A172 (cell line): Measurements from ENCODE around the gene NDUFA6. TPM values are rescaled to one million over a fixed set of nuclear protein-coding genes. Genes with fewer than 3 reads are reported as not detected.
"Not testable (repeated sequence)": the region's sequence is repeated elsewhere in the genome, so short reads cannot be mapped to it uniquely, and the experiment has no call there.

Experiments used
- DNase-seq: peaks from one replicate; pipeline ENCODE4 v3.0.0-alpha.2; 2015; ENCODE audit warnings: low spot score
- total RNA-seq: library from RNA; depleted of rRNA; stranded (reverse); fragments of >200 nt; shearing (Covaris generic); gene quantifications from 2 replicates; pipeline ENCODE4 v1.2.3, GENCODE V29; 2014

NDUFA6 gene
- total RNA-seq, 1 experiment from 2014 or later: 80.7 TPM

DNA sequence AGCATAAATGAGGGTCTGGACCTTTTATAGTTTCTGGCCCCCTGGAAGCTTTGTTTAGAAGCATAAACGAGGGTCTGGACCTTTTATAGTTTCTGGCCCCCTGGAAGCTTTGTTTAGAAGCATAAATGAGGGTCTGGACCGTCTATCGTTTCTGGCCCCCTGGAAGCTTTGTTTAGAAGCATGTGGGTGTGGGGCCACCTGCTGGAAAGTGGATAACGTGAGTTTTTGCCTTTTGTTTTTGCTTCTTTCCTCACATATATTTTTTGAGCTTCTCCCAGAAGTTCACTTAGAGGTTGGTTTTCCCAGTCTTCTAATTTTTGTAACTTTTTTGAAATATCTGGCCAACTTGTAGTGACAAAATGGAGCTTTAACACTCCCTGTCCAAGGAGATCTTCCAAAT lies 22.2 kb upstream of the NDUFA6 start:
- not testable (repeated sequence) for DNase-seq

DNA sequence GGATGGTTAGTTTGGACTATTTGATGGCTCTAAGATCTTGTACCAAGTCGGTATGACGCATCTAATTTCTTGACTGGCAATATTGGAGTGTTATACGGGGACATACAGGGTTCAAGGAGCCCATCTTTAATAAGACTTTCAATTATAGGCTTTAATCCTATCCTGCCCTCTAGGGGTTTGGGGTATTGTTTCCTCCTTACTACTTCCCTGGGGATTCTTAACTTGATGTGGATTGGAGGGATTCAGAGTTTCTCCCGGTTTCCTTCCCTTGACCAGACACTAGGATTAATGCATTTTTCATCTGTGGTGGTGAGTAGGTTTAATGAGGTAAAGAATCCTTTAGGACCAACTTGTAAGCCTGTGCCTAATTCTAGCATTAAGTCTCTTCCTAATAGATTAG lies 21.2 kb upstream of the NDUFA6 start:
- no peak for DNase-seq

DNA sequence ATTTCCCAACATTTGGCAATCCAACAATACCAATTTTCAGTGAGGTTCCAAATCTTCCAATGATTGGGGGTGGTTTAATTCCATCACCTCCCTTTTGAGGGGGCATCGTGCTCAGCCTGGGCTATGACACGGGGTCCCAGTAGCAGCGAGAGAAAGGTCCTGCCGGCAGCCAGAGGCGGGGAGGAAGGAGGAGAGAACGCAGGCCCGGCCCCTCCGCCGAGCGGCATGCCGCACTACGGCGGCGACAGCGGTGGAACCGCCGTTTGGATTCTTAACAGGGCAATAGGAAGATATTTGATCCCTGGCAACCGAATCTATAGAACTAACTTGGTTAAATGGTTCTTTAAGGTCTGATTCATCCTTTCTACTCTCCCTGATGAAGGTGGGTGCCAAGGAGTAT lies 18.3 kb upstream of the NDUFA6 start:
- no peak for DNase-seq

DNA sequence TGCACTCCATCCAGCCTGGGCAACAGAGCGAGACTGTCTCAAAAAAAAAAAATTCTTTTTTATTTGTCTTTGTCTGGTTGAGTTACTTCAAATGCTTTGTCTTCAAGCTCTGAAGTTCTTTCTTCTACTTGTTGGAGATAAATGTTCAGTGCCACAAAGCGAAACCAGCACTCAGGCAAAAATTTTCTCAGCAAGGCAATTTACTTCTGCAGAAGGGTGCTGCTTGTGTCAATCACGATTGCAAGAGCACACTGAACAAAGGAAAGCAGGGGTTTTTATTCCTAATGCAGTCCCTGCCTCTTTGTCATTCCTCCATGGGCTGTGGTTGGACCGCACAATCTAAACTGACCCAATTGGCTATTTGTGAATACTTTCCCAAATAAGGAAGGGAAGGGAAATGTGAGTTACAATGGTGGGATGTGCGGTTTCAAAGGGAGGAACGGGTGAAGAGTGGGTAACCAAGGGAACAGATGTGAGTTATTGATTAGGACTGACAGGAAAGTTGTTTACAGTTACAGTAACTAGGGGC lies 13.8 kb upstream of the NDUFA6 start:
- not testable (repeated sequence) for DNase-seq

DNA sequence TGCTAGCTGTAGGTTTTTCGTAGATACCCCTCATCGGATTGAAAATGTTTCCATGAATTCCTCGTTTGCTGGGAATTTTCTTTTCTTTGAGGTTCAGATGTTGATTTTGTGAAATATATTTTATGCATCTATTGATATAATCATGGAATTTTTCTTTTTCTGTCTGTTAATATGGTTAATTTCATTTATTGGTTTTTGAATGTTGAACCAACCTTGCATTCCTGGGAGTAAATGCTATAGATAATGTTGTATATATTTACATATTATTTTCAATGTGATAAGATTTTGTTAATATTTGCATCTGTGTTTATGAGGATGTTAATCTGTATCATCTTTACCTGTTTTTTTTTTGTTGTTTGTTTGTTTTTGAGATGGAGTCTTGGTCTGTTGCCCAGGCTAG lies 10.6 kb upstream of the NDUFA6 start:
- DNase-seq: no peak

DNA sequence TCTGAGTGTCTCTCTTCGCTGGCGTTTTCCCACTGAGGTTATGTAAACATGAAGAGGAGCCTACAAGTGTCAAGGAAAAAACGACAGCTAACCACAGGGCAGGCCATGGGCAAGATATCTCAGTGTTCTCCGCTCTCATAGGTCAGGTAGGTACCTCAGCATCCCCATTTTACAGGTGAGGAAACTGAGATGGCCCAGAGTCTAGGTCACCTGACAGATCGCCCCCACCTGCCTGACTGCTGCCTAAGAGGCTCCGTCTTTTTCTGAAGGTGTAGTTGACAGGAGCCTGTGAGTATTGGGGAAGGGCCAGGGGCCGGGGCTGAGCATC lies 847 bp upstream of the NDUFA6 start:
- no peak for DNase-seq

DNA sequence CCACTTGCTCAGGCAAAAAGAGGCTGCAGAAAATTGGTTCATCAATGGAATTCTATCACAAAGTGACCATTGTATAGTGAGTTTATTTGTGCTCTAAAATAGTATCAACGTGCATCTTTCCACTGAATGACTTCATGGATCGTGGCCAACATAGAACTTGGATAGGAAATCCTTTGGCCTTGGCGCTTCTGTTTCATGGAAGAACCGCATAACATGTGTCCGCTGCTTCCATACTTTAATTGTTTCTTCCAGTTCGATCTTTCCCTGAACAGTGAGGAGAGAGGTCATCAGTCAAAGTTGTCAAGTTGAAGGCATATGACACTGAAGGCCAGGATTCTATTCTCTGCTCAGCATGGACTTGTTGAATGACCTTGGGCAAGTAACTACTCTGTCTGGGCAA lies 4.5 kb downstream of the NDUFA6 start:
- DNase-seq: no peak

DNA sequence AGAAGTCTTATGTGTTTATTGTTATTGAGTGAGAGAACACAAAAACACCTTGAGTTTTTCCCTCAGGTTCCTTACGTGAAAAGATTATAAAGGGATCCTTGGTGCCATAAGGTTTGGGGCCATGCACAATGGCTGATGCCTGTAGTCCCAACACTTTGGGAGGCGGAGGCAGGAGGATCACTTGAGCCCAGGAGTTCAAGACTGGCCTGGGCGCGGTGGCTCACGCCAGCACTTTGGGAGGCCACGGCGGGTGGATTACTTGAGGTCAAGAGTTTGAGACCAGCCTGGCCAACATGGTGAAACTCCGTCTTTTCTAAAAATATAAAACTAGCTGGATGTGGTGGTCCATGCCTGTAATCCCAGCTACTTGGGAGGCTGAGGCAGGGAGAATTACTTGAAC lies 5.7 kb downstream of the NDUFA6 start:
- no peak for DNase-seq

DNA sequence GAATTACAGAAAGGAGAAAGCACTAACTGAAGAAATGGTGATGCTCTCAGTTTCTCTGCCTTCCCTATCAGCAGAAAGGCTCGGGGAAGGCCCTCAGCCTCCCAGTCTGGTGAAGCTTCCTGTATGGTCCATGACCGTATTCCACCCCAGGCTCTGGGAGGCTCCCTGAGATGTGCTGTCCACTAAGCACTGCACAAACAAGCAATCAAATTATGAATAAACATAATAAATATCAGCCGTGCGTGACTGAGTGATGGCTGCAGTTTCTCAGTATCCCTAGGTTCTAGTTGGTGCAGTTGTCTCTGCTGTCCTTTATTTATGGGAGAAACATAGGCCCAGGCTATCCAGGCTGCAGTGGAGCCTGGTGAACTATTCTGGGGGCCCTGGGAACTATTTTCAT lies 7.5 kb downstream of the NDUFA6 start:
- DNase-seq: no peak

DNA sequence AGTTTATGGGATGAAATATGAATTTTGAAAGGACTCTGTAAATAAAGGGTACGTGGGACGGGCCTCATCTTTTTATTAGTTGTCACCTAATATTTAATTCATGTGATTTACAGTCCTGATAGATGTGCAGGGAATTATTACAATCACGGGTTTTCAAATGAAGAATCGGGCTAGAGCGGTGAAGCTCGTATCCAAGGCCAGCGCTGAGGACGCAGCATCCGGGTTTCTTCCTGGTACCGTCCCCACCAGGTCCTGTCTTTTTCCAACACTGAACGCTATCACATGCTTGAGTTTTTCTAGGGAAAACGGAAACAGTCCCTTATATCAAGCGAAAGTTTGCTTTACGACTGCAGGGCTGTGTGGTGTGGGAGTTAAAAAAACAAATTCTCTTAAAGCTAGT lies 10.3 kb downstream of the NDUFA6 start:
- peak; percentile 13 for DNase-seq

DNA sequence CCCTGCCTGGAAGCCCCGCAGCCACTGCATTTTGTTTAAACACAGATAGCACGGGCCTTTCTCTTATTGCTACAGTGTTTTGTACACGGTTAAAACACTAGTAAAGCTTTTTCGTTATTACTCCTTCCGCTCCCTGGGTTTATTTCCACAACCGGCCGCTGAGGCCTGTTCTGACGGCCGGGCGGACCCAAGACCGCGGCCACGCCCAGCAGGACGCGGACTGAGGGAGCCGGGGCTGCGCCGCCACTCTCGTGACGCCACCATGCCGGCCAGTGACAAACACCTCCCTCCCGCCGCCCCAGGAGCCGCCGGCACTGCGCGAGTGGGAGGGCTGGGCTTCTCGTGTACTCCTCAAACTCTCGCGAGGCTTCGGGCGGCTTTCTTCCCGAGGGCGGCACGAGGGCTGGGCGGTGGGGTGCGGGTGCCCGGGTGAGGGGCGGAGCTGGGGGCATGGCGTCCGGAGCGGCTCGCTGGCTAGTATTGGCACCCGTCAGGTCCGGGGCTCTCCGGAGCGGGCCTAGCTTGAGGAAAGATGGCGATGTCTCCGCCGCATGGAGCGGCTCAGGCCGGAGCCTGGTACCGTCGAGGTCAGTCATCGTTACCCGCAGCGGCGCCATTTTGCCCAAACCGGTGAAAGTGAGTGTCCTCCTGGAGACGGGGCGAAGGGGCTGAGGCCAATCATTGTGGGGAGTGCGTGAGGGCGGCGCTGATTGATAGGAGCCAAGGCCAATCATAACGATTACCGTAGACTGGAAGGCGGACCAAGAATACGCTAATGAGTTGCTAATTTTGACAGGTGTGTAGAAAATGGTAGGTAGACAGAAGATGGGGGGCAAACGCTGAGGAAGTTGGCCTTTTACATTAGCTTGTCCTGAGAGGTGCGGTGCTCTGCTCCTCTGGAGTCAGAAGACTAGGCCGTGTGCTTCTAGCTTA lies 11.0 kb downstream of the NDUFA6 start, which contains the start of gene SMDT1:
Gene SMDT1, plus strand, starts transcription at position 382 of the 933 bp plus-strand sequence. Its CDS starts 69 bp downstream, at position 451.
- peak; percentile 89 for DNase-seq

DNA sequence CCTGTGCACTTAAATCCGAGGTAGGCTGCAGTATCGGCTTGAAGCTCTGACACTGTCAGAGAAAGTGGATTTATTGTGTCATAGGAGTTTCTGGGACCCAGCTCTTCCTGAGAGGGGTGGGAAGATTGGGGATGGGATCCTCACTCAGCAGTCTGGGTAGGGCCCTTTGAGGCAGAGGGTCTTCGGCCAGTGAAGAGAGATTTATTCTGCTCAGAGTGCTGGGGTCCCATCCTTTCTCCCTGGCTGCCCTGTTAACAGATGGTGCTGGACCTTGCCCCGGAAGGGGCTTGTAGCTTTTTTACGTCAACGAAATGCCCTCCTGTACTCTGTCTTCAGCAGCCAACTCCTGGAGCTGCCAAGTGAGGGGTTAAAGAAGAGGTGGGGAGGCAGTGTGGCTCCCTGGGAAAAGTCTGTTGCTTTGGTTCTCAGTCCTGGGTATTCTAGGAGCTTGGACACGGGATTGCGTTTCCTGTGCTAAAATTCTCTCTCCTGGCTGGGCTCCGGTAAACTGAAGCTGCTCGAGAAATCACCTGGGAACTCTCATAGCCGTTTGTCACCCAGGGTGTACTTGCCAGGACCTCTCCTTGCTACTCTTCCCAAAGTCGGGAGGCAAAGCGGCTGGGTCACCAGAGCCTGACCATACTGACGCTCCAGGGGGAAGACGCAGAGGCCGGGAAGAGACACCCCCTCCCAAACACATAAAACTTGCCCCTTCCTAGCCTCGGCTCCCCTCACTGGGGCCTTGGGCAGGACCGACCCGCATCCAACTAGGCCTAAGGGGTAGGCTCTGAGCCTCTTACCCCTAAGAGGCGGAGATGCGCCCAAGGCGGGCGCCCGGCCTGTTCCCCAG lies 11.9 kb downstream of the NDUFA6 start:
- no peak for DNase-seq

DNA sequence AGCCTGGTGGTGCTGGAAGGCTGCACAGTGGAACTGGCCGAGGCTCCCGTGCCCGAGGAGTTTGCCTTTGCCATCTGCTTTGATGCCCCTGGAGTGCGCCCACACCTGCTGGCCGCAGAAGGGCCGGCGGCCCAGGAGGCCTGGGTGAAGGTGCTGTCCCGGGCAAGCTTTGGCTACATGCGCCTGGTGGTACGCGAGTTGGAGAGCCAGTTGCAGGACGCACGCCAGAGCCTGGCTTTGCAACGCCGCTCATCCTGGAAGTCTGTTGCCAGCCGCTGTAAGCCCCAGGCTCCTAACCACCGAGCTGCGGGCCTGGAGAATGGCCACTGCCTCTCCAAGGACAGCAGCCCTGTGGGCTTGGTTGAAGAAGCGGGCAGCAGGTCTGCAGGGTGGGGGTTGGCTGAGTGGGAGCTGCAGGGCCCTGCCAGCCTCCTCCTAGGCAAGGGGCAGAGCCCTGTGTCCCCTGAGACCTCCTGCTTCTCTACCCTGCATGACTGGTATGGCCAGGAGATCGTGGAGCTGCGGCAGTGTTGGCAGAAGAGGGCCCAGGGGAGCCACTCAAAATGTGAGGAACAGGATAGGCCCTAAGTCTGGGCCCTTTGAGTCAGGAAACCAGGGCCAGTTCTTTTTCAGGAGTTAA lies 13.0 kb downstream of the NDUFA6 start:
- DNase-seq: no peak

DNA sequence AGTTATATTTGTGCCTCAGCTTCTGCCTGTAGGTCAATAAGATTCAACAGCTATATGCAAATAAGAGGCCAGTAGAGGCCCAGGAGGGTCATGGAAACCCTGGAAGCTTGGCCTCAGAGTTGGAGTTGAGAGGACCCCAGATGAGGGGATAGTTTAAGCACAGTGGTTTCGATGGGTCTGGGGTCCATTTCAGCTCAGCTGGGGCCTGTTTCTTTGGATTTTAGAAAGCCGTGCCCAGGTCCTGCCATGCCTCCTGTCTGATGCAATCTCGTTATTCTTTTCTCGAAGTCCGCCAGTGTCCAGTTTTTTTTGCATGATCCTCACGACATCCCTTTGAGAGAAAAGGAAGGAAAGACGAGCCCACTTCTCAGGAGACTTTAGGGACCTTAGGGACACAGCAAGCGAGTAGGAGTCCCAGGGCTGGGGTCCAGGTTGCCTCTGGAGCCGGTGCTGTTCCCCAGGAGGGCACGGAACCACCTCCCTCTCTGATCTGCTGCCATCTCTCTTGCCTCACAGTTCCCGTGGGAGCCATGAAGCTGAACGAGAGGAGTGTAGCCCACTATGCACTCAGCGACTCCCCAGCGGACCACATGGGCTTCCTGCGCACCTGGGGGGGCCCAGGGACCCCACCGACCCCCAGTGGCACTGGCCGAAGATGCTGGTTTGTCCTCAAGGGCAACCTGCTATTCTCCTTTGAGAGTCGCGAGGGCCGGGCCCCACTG lies 13.6 kb downstream of the NDUFA6 start:
- no peak for DNase-seq

DNA sequence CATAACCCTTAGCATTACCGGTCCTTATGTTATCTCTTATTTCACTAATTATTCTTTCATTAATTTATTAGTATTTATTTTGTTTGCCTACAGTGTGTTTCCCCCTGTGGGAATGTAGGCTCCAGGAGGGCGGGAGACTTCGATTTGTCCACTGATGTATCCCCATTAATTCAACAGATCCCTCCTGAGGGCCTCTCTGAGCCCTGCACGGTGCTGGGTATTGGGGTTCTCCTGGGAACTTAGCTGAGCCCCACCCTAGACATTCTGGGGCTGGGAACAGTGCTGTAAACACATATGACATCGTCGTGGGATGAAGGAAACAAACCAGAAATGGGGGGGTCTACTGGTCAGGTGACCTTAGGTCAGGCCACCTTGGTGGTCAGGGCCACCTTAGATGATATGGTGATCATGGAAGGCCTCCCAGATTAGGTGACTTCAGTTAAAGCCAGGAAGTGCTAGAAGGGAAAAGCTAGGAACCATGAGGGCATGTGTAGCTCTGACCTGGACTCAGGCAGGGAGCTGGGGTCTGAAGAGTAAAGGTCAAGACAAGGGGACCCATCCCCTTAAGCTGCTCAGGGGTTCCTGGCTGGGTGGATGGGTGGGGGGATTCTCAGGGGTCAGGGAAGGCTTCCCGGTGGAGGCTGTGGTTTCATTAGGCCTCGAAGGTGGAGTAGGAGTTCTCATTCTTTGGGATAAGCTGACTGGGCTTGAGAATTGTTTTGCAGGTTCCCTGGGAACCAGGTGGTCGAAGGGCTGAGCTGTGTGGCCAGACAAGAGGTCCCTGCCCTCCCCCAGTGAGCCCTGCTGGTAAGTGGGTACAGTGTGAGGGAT lies 15.5 kb downstream of the NDUFA6 start:
- no peak for DNase-seq

DNA sequence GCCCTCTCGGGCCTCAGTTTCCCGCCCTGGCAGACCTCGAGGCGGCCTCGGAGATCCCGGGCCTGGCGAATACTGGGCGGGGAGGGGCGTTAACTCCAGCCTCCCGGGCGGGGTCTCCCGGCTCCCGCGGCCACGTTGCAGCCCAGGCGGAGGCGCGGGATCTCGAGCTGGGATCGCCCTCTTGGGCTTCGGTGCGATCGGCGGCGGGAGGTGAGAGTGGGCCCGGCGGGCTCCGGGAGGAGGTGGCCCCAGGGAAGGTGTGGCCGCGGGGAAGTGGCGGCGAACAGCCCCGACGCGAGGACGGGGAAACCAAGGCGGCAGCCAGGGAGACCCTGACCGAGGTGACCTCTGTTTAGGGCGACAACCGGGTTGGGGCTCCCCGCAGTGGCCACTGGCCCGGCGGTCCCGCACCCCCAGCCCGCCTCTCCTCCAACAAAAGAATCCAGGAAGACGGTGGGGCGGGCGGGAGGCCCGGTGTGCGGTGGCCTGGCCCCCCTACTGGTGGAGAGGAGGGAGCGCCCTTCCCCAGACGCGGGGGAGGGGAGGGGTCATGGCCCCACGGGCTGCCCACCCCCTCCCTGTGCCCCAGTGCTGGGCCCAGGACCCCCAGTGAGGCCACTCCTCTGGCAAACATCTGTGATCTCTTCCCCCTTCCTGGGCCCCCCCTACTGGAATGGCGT lies 16.3 kb downstream of the NDUFA6 start, which contains the start of gene PHETA2:
Gene PHETA2, plus strand, starts transcription at position 117 of the 680 bp plus-strand sequence. CDS start 3,046 bp downstream, outside the sequence.
- no peak for DNase-seq

DNA sequence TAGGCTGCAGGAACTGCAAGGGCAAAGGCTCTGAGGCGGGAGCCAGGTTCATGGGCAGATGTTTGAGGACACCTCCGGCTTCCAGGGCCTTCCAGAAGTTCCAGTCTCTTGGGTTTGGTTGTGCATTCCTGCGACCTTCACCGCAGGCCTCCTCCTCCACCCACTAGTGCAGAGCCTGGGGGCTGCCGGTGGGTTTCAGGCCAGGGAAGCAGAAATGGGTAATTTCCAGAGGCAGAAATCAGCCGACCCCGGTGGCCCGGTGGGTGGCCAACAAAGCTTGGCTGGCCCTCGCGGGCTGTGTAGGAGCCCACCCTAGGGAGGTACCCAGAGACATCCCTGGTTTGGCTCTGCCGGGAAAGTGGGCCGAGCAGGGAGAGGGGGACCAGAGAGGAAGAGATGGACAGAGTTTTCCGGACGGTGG lies 16.9 kb downstream of the NDUFA6 start:
- no peak for DNase-seq

DNA sequence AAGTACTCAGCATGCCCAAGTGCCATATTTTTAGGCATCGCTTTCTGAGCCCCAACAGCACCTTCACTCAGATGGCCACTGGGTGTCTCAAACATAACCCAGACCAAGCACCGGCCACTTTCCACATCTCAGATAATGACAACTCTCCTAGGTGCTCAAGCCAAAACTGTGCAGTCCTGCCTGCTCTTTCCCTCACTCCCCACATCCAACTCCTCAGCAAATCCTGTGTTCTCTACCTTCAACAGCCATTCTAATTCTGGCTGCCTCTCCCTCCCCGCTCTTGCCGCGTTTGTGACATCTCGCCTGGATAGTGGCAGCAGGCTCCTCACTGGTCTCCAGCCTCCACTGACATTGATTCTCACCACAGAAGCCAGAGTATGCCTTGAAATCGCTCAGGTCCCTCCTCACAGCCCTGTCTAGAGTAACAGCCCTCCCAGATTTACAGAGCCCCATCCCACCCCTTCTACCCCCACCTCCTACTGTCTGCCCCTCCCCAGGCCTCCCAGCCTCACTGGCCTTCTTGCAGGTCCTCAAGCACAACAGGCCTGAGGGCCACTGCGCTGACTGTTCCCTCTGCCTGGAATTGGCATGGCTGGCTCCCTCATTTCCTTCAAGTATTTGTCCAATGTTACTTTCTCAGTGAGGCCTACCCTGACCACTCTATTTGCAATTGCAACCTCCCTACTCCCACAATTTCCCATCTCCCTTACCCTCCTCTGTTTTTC lies 17.8 kb downstream of the NDUFA6 start:
- no peak for DNase-seq

DNA sequence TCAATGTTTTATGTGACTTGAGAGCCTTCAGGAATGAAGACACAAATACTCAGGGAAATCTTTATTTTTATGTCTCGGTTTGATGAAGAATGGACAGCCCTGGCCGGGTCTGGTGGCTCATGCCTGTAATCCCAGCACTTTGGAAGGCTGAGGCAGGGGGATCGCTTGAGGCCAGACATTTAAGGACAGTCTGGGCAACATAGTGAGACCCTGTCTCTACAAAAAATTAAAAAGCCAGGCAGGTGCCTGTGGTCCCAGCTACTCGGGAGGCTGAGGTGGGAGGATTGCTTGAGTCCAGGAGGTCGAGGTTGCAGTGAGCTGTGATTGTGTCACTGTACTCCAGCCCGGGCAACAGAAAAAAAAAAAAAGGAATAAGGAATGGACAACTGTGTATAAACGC lies 19.1 kb downstream of the NDUFA6 start:
- not testable (repeated sequence) for DNase-seq
